Hepatocyte (in vitro differentiated cells): ENCODE measurements around the gene CENPU. TPM values are rescaled to one million over a fixed set of nuclear protein-coding genes. Genes with fewer than 3 reads are reported as not detected.

ENCODE experiments used
- DNase-seq: peaks from one replicate; pipeline ENCODE4 v3.0.0-alpha.2; 2016; ENCODE audit warnings: low spot score
- H2AFZ ChIP-seq: fragments of 200-600 bp; sonication (generic); 2 replicates; pipeline ENCODE4 v1.6.0; 2016; ENCODE audit warnings: antibody characterized with exemption, mild to moderate bottlenecking
- H3K27ac ChIP-seq: fragments of 200-600 bp; sonication (generic); 2 replicates; pipeline ENCODE4 v1.5.1; 2016; ENCODE audit warnings: mild to moderate bottlenecking
- H3K27me3 ChIP-seq: fragments of 200-600 bp; sonication (generic); 2 replicates; pipeline ENCODE4 v1.6.1; 2016
- H3K36me3 ChIP-seq: fragments of 200-600 bp; sonication (generic); replicated peaks from 2 replicates; pipeline ENCODE4 v1.5.1; 2016; ENCODE audit warnings: low read depth; ENCODE audit not compliant: insufficient read depth
- H3K4me1 ChIP-seq: fragments of 200-600 bp; sonication (generic); 2 replicates; pipeline ENCODE4 v1.5.1; 2016; ENCODE audit warnings: mild to moderate bottlenecking, moderate library complexity; ENCODE audit not compliant: insufficient read depth
- H3K4me2 ChIP-seq: fragments of 200-600 bp; sonication (generic); 2 replicates; pipeline ENCODE4 v1.6.0; 2016
- H3K4me3 ChIP-seq: fragments of 200-600 bp; sonication (generic); 2 replicates; pipeline ENCODE4 v1.5.1; 2016; ENCODE audit warnings: mild to moderate bottlenecking
- H3K79me2 ChIP-seq: fragments of 200-600 bp; sonication (generic); 2 replicates; pipeline ENCODE4 v1.6.0; 2017; ENCODE audit warnings: mild to moderate bottlenecking
- H3K9me2 ChIP-seq: fragments of 200-600 bp; sonication (generic); replicated peaks from 2 replicates; pipeline ENCODE4 v1.6.0; 2017; ENCODE audit warnings: mild to moderate bottlenecking; ENCODE audit not compliant: insufficient read depth
- H3K9me3 ChIP-seq: fragments of 200-600 bp; sonication (generic); 2 replicates; pipeline ENCODE4 v1.5.1; 2016; ENCODE audit warnings: low read depth, mild to moderate bottlenecking
- H4K20me1 ChIP-seq: fragments of 200-600 bp; sonication (generic); 2 replicates; pipeline ENCODE4 v1.6.0; 2016; ENCODE audit warnings: mild to moderate bottlenecking; ENCODE audit not compliant: insufficient read depth, poor library complexity, severe bottlenecking
- CTCF ChIP-seq: fragments of 200-600 bp; sonication (generic); IDR thresholded peaks from 2 replicates; pipeline ENCODE4 v1.5.1; 2016; ENCODE audit warnings: antibody characterized with exemption, mild to moderate bottlenecking; ENCODE audit not compliant: poor library complexity
- EZH2 ChIP-seq: fragments of 200-600 bp; sonication (generic); IDR thresholded peaks from 2 replicates; pipeline ENCODE4 v1.6.1; 2016; ENCODE audit warnings: antibody characterized with exemption, mild to moderate bottlenecking, borderline replicate concordance
- EZH2phosphoT487 ChIP-seq: fragments of 200-600 bp; sonication (generic); IDR thresholded peaks from one replicate; pipeline ENCODE4 v1.6.1; 2018; ENCODE audit warnings: antibody characterized with exemption, mild to moderate bottlenecking, low read depth, moderate library complexity; ENCODE audit not compliant: unreplicated experiment, severe bottlenecking
- WGBS: methylation state at CpG from one replicate; pipeline ENCODE4 v1.1.6; 2016; ENCODE audit warnings: low lambda C conversion rate; ENCODE audit errors: missing lambda C conversion rate; 5-methylcytosine and 5-hydroxymethylcytosine counted together
- polyA plus RNA-seq: library from polyadenylated mRNA; unstranded; fragments of >200 nt; fragmentation: Nextera tagmentation; extraction: Ambion mirVana; gene quantifications from 2 replicates; pipeline ENCODE4 v1.2.1, GENCODE V29; 2016
- total RNA-seq: library from RNA; depleted of rRNA; stranded (reverse); fragments of >200 nt; gene quantifications from 2 replicates; pipeline ENCODE4 v1.2.3, GENCODE V29; 2014

Gene CENPU
- total and polyA plus RNA-seq, 2 experiments from 2014 or later: 7.8 to 10.0 TPM

- no peak for TF ChIP-seq EZH2
- TF ChIP-seq CTCF: no peak
- TF ChIP-seq EZH2phosphoT487: no peak
- H3K9me3 ChIP-seq: no peaks in the 10 kb centered on the region
These were observed 21.4 kb upstream of the CENPU start for GRCh38 chr4:184755278-184755677.

GRCh38 chr4:184752496-184753275 is 18.8 kb upstream of the CENPU start:
- no peaks in the 10 kb centered on the region for H3K9me2 ChIP-seq
- H3K4me1 ChIP-seq: peaks cover 15% of the 10 kb centered on the region
- no peak overlapping the region for H3K27ac ChIP-seq
- H3K79me2 ChIP-seq: no peaks in the 10 kb centered on the region
- H3K27me3 ChIP-seq: no peaks in the 10 kb centered on the region
- no peak overlapping the region for H3K4me2 ChIP-seq
- TF ChIP-seq CTCF (no peak), EZH2 (no peak), EZH2phosphoT487 (no peak)
- H3K36me3 ChIP-seq: peaks cover 3% of the 10 kb centered on the region
- no peak for DNase-seq
- 96% methylated on average over 9 of the region's 9 CpGs for WGBS
- no peak overlapping the region for H2AFZ ChIP-seq
- H4K20me1 ChIP-seq: no peaks in the 10 kb centered on the region
- H3K4me3 ChIP-seq: no peak overlapping the region
- no peaks in the 10 kb centered on the region for H3K9me3 ChIP-seq

More at GRCh38 chr4:184755278-184755677, 21.4 kb upstream of the CENPU start:
- H3K36me3 ChIP-seq: peaks cover 3% of the 10 kb centered on the region
- whole genome bisulfite sequencing: 72% methylated on average over 6 of the region's 6 CpGs
- no peak overlapping the region for H2AFZ ChIP-seq
- H3K4me1 ChIP-seq: peaks cover 11% of the 10 kb centered on the region
- no peaks in the 10 kb centered on the region for H3K9me2 ChIP-seq
- peak overlapping the region; percentile 68 for H3K27ac ChIP-seq
- no peaks in the 10 kb centered on the region for H3K27me3 ChIP-seq
- DNase-seq: no peak
- H3K4me3 ChIP-seq: no peak overlapping the region
- no peaks in the 10 kb centered on the region for H3K79me2 ChIP-seq
- H3K4me2 ChIP-seq: no peak overlapping the region
- H4K20me1 ChIP-seq: no peaks in the 10 kb centered on the region

- Histone ChIP-seq H3K36me3 (peaks cover 3% of the 10 kb centered on the region), H2AFZ (no peak overlapping the region), H3K27ac (peak overlapping the region; percentile 53), H3K4me1 (peaks cover 27% of the 10 kb centered on the region), H3K4me2 (no peak overlapping the region), H3K9me2 (no peaks in the 10 kb centered on the region), H3K9me3 (no peaks in the 10 kb centered on the region), H3K4me3 (no peak overlapping the region), H3K79me2 (no peaks in the 10 kb centered on the region), H3K27me3 (no peaks in the 10 kb centered on the region), H4K20me1 (no peaks in the 10 kb centered on the region)
- TF ChIP-seq CTCF (no peak), EZH2phosphoT487 (no peak), EZH2 (no peak)
- 75% methylated on average over 6 of the region's 6 CpGs for WGBS
- no peak for DNase-seq
These were observed 17.7 kb upstream of the CENPU start for GRCh38 chr4:184751585-184751956.
